SU-DHL-6 (cell line): Measurements from ENCODE around the gene PSMA7.

Source experiments
- H2AFZ ChIP-seq: fragments of 200-600 bp; sonication (generic); 2 replicates; pipeline ENCODE4 v1.6.1; 2014; ENCODE audit warnings: low read depth, mild to moderate bottlenecking, moderate library complexity, mixed read lengths, antibody characterized with exemption, low read length; ENCODE audit not compliant: severe bottlenecking
- H3F3A ChIP-seq: fragments of 200-600 bp; shearing (Covaris generic); 2 replicates; pipeline ENCODE4 v1.6.0; 2016; ENCODE audit warnings: antibody characterized with exemption, mild to moderate bottlenecking; ENCODE audit not compliant: insufficient read depth
- H3K27ac ChIP-seq: fragments of 200-600 bp; sonication (generic); 2 replicates; pipeline ENCODE4 v1.5.1; 2016; ENCODE audit warnings: low read depth, mild to moderate bottlenecking, low read length, moderate library complexity, mixed read lengths
- H3K27me3 ChIP-seq: fragments of 200-600 bp; sonication (generic), shearing (Covaris generic); 2 replicates; pipeline ENCODE4 v1.6.0; 2014; ENCODE audit warnings: mild to moderate bottlenecking, low read length
- H3K36me3 ChIP-seq: fragments of 200-600 bp; sonication (generic); 2 replicates; pipeline ENCODE4 v1.6.1; 2014; ENCODE audit warnings: mild to moderate bottlenecking, low read length, mixed read lengths
- H3K4me2 ChIP-seq: fragments of 300-600, 200-600 bp; shearing (Covaris generic), sonication (generic); 2 replicates; pipeline ENCODE4 v1.6.0; 2014; ENCODE audit warnings: low read length, low read depth, mild to moderate bottlenecking; ENCODE audit not compliant: poor library complexity, severe bottlenecking
- H3K4me3 ChIP-seq: fragments of 200-600 bp; sonication (generic); 2 replicates; pipeline ENCODE4 v1.5.1; 2014; ENCODE audit warnings: antibody characterized with exemption, low read length, mild to moderate bottlenecking, mixed read lengths; ENCODE audit not compliant: insufficient read depth, poor library complexity, severe bottlenecking
- H3K79me2 ChIP-seq: fragments of 200-600 bp; sonication (generic); 2 replicates; pipeline ENCODE4 v1.6.1; 2014; ENCODE audit warnings: mild to moderate bottlenecking, low read length, moderate library complexity; ENCODE audit not compliant: insufficient read depth
- H3K9ac ChIP-seq: fragments of 200-600 bp; sonication (generic); 2 replicates; pipeline ENCODE4 v1.7.0; 2014; ENCODE audit warnings: mild to moderate bottlenecking, low read length
- H3K9me2 ChIP-seq: fragments of 200-600 bp; sonication (generic); replicated peaks from 2 replicates; pipeline ENCODE4 v1.6.1; 2014; ENCODE audit warnings: low read length; ENCODE audit not compliant: insufficient read depth
- H3K9me3 ChIP-seq: fragments of 200-600 bp; sonication (generic); 2 replicates; pipeline ENCODE4 v1.6.1; 2014; ENCODE audit warnings: low read length, mixed read lengths; ENCODE audit not compliant: insufficient read depth
- H4K20me1 ChIP-seq: fragments of 200-600 bp; sonication (generic); 2 replicates; pipeline ENCODE4 v1.6.1; 2014; ENCODE audit warnings: low read depth, mild to moderate bottlenecking, antibody characterized with exemption, low read length, moderate library complexity, mixed read lengths
- EZH2phosphoT487 ChIP-seq: fragments of 200-600 bp; sonication (generic), shearing (Covaris generic); conservative IDR thresholded peaks from 2 replicates; pipeline ENCODE4 v1.6.1; 2018; ENCODE audit warnings: mild to moderate bottlenecking, antibody characterized with exemption, low read length, moderate library complexity, mixed read lengths
- TF ChIP-seq, protein P1 (sequence below): fragments of 200-600 bp; sonication (generic); IDR thresholded peaks from one replicate; pipeline ENCODE4 v1.5.1; 2017; ENCODE audit warnings: antibody characterized with exemption, mild to moderate bottlenecking, low read length, moderate library complexity; ENCODE audit not compliant: insufficient read depth, poor library complexity, severe bottlenecking

The PSMA7 gene

DNA sequence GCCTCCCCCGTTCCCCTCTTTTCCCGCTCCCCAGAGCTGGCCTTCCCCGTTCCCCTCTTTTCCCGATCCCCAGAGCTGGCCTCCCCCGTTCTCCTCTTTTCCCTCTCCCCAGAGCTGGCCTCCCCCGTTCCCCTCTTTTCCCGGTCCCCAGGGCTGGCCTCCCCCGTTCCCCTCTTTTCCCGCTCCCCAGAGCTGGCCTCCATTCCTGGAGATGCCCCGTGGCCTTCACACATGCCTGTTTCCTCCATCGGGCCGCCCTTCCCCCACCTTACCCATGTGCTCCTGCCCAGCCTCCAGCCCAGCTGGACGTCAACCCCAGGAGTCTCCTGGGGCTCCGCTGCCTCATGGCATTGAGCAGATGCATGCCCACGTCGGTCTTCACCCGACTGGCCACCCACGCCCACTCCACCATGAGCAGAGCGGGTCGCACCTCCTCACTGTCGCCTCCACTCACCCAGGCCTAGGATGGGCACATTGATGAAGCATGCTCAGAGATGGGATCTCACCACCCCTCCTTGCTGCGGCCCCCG, 8.7 kb upstream of the PSMA7 start:
- Histone ChIP-seq H2AFZ (no peak overlapping the region), H3K4me3 (no peak overlapping the region), H4K20me1 (no peaks in the 10 kb centered on the region; the same call in 1 of the 2 replicates), H3K9me3 (no peaks in the 10 kb centered on the region), H3K9me2 (no peaks in the 10 kb centered on the region), H3K4me2 (no peak overlapping the region), H3K79me2 (peaks cover 55% of the 10 kb centered on the region), H3K27me3 (no peaks in the 10 kb centered on the region), H3K27ac (no peak overlapping the region), H3K36me3 (no peaks in the 10 kb centered on the region), H3K9ac (no peak overlapping the region), H3F3A (no peaks in the 10 kb centered on the region)
- TF ChIP-seq, protein P1, sequence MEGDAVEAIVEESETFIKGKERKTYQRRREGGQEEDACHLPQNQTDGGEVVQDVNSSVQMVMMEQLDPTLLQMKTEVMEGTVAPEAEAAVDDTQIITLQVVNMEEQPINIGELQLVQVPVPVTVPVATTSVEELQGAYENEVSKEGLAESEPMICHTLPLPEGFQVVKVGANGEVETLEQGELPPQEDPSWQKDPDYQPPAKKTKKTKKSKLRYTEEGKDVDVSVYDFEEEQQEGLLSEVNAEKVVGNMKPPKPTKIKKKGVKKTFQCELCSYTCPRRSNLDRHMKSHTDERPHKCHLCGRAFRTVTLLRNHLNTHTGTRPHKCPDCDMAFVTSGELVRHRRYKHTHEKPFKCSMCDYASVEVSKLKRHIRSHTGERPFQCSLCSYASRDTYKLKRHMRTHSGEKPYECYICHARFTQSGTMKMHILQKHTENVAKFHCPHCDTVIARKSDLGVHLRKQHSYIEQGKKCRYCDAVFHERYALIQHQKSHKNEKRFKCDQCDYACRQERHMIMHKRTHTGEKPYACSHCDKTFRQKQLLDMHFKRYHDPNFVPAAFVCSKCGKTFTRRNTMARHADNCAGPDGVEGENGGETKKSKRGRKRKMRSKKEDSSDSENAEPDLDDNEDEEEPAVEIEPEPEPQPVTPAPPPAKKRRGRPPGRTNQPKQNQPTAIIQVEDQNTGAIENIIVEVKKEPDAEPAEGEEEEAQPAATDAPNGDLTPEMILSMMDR = no peak
- no peak for TF ChIP-seq EZH2phosphoT487

DNA sequence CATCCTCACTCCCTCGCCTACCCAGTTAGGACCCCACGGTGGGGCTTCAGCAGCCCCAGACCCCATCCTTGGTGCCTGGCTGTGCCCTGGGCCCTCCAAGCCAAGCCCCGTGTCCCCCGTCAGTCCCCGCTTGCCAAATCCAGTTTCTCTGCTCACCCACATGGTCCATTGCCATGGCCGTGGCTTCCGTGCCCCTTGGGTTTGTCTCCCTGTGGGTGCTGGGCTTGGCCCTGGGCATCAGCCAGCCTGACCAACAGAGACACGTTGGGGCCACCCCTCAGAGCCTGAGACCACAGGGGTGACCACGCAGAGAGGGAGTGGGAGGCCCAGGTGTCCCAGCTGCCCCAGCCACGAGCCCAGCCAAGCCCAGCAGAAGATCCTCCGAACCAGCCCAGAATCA, 8.0 kb upstream of the PSMA7 start:
- peaks cover 58% of the 10 kb centered on the region for H3K79me2 ChIP-seq
- no peaks in the 10 kb centered on the region for H3K9me2 ChIP-seq
- H4K20me1 ChIP-seq = no peaks in the 10 kb centered on the region; the same call in 1 of the 2 replicates
- no peak overlapping the region for H3K27ac ChIP-seq
- no peaks in the 10 kb centered on the region for H3K9me3 ChIP-seq
- H2AFZ ChIP-seq = no peak overlapping the region
- H3K36me3 ChIP-seq = no peaks in the 10 kb centered on the region
- no peak for TF ChIP-seq EZH2phosphoT487
- TF ChIP-seq, protein P1 = no peak
- H3K27me3 ChIP-seq = no peaks in the 10 kb centered on the region
- H3K4me3 ChIP-seq = no peak overlapping the region
- H3K4me2 ChIP-seq = no peak overlapping the region
- H3F3A ChIP-seq = no peaks in the 10 kb centered on the region
- no peak overlapping the region for H3K9ac ChIP-seq

DNA sequence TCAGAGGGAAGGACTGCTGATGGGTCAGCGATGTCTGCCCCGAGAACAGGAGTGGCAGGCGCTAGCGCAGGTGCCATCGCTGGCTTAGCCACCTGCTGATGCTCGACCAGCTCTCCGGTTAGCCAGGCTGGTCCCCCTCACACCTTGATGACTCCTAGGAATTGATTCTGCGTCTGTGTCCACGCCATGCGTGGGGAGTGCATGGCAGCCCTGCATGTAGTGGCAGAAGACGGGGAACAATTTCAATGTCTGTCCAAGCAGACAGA, 7.0 kb upstream of the PSMA7 start:
- no peak for TF ChIP-seq EZH2phosphoT487
- TF ChIP-seq, protein P1 = no peak
- Histone ChIP-seq H3K9me3 (no peaks in the 10 kb centered on the region), H3K27me3 (no peaks in the 10 kb centered on the region), H3F3A (no peaks in the 10 kb centered on the region), H4K20me1 (no peaks in the 10 kb centered on the region; the same call in 1 of the 2 replicates), H3K9ac (no peak overlapping the region), H3K27ac (no peak overlapping the region), H3K36me3 (no peaks in the 10 kb centered on the region), H3K4me2 (no peak overlapping the region), H2AFZ (no peak overlapping the region), H3K79me2 (peaks cover 68% of the 10 kb centered on the region), H3K4me3 (no peak overlapping the region), H3K9me2 (no peaks in the 10 kb centered on the region)
